ENCODE results near the gene IGSF21.

GRCh38 chr1:18419113-18419844, 311.7 kb downstream of the IGSF21 start:
- TF ChIP-seq CTCF (IDR thresholded peaks at IDR 0.05; ENCODE audit: extremely low read depth in 1 of 2, insufficient read depth in 1 of 2, low read depth in 1 of 2, low read length in 2 of 2) = no peak
- no peak for TF ChIP-seq MYC (IDR thresholded peaks at IDR 0.05; ENCODE audit: low read depth, low read length)
- TF ChIP-seq EZH2 (IDR thresholded peaks at IDR 0.05; ENCODE audit: borderline replicate concordance, low read depth, low read length, severe bottlenecking) = no peak
